Endometrial microvascular endothelial cells (primary cell): ENCODE results near the gene TMCC1. TPM values are rescaled to one million over a fixed set of nuclear protein-coding genes. Genes with fewer than 3 reads are reported as not detected.

Source experiments
- in situ Hi-C: cut with HindIII; loops from 2 replicates; pipeline ENCODE4 v1.10.0; 2017; ENCODE audit warnings: low sequenced_read_pairs, low pct_unique_long_range_greater_than_20kb; ENCODE audit errors: inconsistent ontology term
- total RNA-seq: library from RNA; depleted of rRNA; stranded (reverse); fragments of >200 nt; gene quantifications from one replicate; pipeline ENCODE4 v1.2.3, GENCODE V29; 2015; ENCODE audit errors: inconsistent ontology term

The TMCC1 gene
- total RNA-seq, 1 donor from 2014 or later: 11.8 TPM

DNA sequence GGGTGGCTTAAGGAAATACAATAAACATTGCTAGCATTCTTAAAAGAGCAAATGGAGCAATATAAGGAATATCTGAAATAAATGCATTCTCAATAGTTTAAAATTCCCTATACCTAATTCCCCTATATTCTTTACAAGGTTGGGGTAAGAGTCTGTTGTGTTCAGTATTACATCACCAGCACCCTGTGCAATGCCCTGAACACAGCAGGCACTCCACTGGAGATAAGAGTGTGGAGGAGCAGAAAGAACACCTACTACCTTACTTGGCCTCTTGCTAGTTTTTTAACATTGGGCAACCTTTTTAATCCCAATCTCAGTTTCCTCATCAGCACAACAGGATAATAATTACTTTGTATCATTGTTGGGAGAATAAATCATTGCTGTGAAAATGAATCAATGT lies 146.9 kb downstream of the TMCC1 start:
- in situ Hi-C loops: no loop called here

- in situ Hi-C loops: no loop called here
Measured at GRCh38 chr3:129745253-129745652, 148.3 kb downstream of the TMCC1 start.

DNA sequence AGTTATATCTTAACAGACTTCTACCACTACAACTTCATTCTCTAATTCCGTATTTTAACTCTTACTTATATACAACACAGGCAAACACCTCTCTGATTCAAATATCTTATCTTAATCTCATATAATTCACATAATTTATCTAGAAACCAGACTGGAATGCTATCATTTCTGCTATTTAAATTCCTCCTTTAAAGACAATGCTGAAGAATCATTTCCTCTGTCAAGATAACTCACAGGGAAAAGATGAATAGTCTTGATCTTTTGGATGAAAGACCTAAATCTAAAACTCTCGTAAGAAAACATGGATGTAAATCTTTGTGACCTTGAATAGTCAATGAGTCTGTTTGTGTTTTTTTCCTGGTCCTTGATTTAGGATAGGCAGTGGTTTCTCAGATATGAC lies 151.7 kb downstream of the TMCC1 start:
- in situ Hi-C loops: no loop called here

DNA sequence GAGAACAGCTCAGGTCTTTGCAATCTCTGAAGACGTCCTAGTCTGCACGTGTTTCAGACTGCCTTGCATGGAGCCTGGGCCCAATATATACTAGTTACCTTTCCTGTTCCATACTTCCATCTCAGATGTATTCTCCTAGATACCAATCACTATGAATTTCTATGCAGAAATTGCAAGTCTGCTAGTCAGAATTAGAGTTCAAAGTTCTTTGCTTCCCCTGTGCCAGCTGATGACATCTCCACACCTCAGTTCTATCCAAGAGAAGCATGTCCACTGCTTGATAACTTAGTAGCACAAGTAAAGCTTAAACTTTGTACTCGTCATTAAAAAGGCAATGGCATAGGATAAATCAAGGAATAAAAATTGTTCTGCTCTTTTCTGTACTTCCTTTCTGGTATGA lies 153.4 kb downstream of the TMCC1 start:
- in situ Hi-C loops: no loop called here

GRCh38 chr3:129739634-129740033 lies 153.9 kb downstream of the TMCC1 start:
- in situ Hi-C loops: no loop called here

DNA sequence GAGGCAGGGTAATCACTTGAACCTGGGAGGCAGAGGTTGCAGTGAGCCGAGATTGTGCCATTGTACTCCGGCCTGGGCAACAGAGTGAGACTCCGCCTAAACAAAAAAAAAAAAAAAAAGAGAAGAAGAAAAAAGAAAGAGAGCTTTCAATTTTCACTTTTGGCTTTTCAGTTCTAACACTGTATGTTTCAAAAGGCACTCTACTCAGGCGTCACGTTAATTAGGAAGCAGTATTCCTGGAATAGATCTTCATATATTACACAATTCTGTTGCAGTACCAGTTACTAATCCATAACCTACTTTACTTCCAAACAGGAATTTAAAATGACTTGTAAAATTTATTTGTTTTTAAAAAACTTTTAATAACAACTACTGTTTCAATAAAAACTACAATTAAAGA lies 155.3 kb downstream of the TMCC1 start:
- in situ Hi-C loops: no loop called here

DNA sequence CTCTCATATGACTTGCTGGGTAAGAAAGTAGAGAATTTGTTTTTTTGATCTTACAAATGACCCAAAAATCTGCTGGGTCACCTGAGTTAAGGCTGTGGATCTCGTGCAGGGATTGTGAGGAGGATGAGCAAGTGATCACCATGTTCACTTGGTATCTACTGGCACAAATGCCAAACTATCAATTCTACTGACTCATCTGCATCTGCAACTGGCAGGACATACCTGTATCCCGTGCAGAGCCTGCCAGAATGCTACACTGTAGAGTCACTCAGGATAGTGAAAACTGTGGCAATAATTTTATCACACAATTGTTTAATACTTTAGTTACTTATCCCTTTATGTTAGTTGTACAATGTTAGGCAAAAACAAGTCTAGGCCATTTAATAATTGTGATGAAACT lies 157.4 kb downstream of the TMCC1 start:
- in situ Hi-C loops: no loop called here

GRCh38 chr3:129735638-129736037 lies 157.9 kb downstream of the TMCC1 start:
- in situ Hi-C loops: no loop called here

- in situ Hi-C loops: no loop called here
Measured at GRCh38 chr3:129734449-129734848, 159.1 kb downstream of the TMCC1 start.

GRCh38 chr3:129732200-129732876 lies 161.2 kb downstream of the TMCC1 start:
- in situ Hi-C loops: no loop called here

GRCh38 chr3:129727707-129728106 lies 165.8 kb downstream of the TMCC1 start:
- in situ Hi-C loops: no loop called here

- in situ Hi-C loops: no loop called here
Measured at GRCh38 chr3:129723558-129724324, 169.8 kb downstream of the TMCC1 start.

DNA sequence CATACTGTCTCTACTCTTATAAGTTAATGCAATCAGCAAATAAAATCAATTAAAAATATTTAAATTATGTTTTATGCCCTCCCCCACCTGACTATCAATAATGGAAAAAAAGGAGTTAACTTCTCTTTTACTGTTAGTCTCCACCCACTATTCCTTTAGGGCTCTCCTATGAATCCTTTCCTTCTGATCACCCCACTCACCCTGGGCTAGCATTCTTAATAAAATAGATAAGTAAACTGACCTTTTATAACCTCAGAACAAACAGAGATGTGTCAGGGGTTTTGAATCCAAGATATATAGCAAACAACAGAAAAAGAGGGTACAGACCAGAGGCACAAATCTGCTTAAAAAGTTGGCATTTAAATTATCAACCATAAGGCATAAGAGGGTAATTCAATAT lies 171.0 kb downstream of the TMCC1 start:
- in situ Hi-C loops: no loop called here

DNA sequence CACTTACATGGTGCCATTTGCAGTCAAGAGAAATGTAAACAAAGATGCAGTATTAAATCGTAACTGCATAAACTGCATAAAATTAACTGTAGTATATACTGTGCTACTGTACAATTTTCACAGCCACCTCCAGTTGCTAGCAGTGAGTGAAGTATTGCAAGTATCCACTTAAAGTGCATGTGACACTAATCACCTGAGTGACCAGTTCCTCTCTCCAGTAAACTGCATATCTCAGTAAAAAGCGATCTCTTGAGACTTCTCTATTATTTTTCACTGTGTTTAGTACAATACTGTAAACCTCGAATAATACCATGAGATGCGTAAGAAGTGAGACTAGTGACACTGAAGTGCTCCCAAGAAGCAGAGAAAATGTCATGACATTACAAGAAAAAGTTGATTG lies 175.3 kb downstream of the TMCC1 start:
- in situ Hi-C loops: no loop called here

DNA sequence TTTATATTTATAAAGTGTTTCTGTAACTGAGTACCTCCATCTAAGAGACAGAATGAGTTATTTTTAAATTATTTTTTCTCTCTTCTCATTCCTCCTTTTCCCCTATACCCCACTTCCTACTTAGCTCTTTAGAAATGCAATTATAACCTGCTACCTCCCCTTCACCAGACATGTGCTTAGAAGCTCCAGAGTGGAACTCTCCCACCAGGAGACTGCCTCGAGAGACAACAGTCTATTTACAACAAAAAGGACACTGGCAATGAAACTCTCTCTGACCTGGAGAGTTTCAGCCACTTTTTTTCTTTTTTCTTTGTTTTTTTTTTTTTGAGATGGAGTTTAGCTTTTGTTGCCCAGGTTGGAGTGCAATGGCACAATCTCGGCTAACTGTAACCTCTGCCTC lies 177.7 kb downstream of the TMCC1 start:
- in situ Hi-C loops: no loop called here

GRCh38 chr3:129708328-129708861 lies 185.1 kb downstream of the TMCC1 start:
- in situ Hi-C loops: no loop called here

GRCh38 chr3:129705274-129705673 lies 188.2 kb downstream of the TMCC1 start:
- in situ Hi-C loops: no loop called here

- in situ Hi-C loops: no loop called here
Measured at GRCh38 chr3:129703913-129704312, 189.6 kb downstream of the TMCC1 start.

- in situ Hi-C loops: no loop called here
Measured at GRCh38 chr3:129702934-129703712, 190.4 kb downstream of the TMCC1 start.

GRCh38 chr3:129701161-129701560 lies 192.3 kb downstream of the TMCC1 start:
- in situ Hi-C loops: no loop called here
